Astrocyte of the spinal cord (primary cell): ENCODE results near the gene KIF13A.

Experiments used
- DNase-seq: peaks from one replicate; pipeline ENCODE4 v3.0.0; 2011; ENCODE audit warnings: low read depth, low spot score
- H3K4me3 ChIP-seq: 2 replicates; pipeline ENCODE4 v1.5.1; 2011; ENCODE audit warnings: low read depth, mild to moderate bottlenecking, low read length, moderate library complexity
- in situ Hi-C: cut with HindIII; loops from 2 replicates; pipeline ENCODE4 v1.10.0; 2017; ENCODE audit warnings: low sequenced_read_pairs
- TF ChIP-seq, protein P1 (sequence below): IDR thresholded peaks from 2 replicates; pipeline ENCODE4 v1.5.1; 2012; ENCODE audit warnings: low read depth, mild to moderate bottlenecking, low read length, inconsistent platforms

KIF13A gene

DNA sequence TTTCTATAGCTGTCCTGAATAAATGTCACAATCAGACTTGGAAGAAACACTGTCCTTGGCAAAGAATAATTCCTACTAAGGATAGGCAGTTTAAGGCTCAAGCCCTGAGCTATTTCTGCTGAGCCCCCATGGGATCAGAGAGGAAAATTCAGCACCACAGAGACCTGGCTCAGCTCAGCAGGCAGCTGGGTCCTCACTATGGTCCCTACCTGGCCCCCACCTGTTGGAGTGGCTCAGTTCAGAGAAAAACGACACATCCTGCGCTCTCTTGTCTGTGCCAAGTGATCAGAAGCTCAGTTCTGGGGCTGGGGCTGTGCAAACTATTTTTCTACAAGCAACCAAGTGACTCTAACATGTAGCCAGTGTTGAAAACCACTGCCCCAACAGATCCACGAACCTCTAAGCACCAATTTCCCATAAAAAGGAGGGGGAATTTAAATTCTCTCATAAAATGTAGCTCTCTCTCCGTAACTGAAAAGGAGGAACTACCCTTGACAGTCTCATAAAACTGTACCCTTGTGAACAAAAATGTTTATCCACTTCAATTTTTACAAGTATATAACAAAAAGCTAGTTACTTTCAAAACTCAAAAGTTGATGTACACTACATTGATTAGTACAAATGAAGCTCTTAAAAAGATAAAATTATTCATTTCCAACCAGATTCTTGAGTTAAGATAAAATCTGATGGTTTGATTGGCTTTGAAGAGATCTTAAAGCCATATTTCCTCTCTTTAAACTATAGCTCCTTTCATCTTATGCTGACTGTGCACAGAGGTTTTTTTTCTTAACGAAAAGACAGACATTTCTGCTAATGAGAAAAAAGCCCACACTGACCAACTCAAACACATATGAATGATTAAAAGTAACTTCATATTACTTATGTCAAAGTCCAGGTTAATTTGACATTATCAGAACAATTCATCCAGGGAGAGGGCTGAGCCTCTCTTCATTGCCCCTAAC lies 52.0 kb downstream of the KIF13A start:
- in situ Hi-C loops = no loop called here
- H3K4me3 ChIP-seq = no peak overlapping the region

DNA sequence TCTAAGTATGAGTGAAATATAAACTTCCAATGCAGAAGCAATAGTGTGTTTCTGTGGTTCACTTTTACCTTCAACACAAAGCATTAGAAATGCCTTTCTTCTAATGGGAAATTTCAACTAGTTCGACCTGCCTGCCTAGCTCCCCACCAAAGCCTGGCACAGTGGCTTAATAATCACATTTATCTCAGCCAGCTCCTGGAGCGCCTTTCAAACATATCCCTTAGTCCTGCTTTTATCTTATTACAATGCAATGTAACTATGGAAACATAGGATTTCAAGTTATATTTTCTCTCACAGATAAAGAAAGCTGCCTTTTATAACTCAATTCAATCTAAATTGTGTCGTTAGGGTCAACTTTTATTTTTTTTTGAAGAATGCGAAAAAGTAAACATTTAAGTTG lies 53.7 kb downstream of the KIF13A start:
- H3K4me3 ChIP-seq = no peak overlapping the region
- in situ Hi-C loops = no loop called here
- DNase-seq = no peak
- TF ChIP-seq, protein P1, sequence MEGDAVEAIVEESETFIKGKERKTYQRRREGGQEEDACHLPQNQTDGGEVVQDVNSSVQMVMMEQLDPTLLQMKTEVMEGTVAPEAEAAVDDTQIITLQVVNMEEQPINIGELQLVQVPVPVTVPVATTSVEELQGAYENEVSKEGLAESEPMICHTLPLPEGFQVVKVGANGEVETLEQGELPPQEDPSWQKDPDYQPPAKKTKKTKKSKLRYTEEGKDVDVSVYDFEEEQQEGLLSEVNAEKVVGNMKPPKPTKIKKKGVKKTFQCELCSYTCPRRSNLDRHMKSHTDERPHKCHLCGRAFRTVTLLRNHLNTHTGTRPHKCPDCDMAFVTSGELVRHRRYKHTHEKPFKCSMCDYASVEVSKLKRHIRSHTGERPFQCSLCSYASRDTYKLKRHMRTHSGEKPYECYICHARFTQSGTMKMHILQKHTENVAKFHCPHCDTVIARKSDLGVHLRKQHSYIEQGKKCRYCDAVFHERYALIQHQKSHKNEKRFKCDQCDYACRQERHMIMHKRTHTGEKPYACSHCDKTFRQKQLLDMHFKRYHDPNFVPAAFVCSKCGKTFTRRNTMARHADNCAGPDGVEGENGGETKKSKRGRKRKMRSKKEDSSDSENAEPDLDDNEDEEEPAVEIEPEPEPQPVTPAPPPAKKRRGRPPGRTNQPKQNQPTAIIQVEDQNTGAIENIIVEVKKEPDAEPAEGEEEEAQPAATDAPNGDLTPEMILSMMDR = no peak

More for the DNA sequence above, 52.0 kb downstream of the KIF13A start:
- TF ChIP-seq, protein P1 = no peak
- no peak for DNase-seq

DNA sequence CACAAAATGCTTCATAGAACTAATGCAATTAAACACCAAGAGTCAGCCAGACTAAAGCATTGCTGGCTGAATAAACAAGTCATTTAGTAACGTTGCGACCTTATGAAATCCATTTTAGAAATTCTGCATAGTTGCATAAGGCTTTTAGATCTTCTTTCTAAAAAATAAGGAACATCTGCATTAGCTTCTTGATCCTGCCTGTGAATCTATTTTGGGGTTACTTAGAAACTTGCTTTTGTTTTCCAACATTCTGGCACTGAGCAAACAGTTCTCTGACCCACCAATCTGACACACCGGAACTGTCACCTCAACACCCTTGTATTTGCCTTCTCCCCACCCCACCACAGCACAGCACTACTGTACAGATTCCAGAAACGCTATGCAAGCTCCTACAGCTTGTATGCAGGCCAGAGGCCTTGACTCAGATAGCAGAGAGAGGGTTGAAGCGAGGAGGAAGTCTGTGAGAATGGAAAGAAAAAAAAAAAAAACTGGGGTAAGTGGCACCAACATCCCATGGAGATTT lies 55.0 kb downstream of the KIF13A start:
- peak; percentile 80 for DNase-seq
- TF ChIP-seq, protein P1 = no peak
- no peak overlapping the region for H3K4me3 ChIP-seq
- in situ Hi-C loops = no loop called here

DNA sequence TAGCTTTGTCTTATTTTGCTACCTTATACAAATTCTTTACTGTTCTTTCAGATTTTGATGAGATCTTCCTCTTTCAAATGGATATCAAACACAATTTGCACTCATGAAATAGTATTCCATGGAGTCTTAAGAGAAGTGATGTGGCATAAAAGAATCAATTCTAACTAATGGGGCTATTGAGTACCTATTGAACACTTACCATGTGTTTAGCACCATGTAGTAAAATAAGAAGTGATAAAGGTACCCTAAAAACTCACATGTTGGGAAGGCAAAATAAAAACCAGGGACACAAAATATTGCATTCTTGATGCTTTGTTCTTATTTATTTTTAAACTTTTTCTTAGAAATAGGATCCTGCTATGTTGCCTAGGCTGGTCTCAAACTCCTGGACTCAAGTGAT lies 56.2 kb downstream of the KIF13A start:
- TF ChIP-seq, protein P1 = no peak

DNA sequence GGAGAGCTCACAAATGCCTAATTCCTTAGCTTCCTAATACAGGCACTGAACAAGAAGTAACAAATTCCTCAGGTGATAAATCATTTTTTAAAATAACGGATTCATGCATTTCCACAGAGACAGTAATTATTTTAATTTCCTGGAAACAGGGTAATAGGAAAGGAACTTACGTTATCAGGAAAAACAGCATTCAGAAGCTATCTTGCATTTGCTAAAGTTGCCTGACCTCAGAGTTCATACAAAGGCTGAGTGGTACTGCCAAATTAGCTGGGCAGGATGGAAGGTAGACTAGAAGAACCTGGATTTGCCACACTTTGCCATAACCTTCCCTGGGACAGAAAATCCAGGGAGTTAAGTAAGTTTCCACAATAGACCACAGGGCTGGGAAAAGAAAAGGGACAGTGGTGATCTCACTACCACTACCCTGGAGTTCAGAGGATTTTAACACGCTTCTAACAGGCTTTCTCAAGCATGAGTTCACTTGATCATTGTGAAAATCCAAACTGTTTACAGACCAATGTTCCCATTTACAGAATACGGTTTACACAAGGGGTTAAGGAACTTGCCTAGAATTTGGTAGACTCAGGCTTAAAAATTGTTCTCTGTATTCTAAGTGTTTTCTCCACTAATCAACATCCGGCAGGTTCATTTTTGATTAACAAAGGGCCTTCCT lies 57.0 kb downstream of the KIF13A start:
- in situ Hi-C loops = no loop called here
- TF ChIP-seq, protein P1 = no peak
- no peak for DNase-seq
- no peak overlapping the region for H3K4me3 ChIP-seq

More for the DNA sequence above, 56.2 kb downstream of the KIF13A start:
- H3K4me3 ChIP-seq = no peak overlapping the region
- in situ Hi-C loops = no loop called here
- no peak for DNase-seq

DNA sequence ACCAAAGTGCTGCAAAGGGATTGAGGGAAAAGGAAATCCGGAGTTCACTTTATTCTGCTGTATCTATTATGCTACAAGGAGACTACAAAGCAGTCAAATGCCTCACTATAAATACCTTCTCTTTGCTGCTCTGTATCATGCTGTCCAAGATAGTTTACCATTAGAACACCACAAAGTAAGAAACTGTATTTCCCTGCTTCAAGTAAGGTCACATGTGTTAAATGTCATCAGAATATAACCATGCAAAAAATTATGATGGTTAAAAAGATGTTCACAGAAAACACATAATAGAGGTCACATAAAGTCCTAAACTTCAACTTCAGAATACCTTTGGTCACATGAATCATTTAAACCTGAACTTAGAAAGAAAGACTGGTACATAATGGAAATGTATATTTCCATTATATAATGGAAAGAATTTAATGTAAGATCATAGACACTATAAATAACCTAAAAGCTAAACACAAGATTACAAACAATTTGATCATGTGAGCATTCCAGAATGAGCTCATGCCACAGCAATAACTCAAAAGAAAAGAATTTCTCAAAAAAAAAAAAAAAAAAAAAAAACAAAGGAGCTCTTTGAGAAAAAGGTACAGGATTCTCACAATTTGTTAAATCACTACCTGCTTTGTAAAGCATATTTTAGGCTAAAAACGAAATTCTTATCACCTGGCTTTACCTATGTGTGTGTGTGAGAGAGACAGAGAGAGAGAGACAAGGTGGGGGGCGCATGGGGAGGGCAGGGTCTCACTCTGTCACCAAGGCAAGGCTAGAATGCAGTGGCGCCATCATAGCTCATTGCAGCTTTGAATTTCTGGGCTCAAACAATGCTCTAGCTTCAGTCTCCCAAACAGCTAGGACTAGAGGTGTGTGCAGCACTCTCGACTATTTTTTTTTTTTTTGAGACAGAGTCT lies 58.7 kb downstream of the KIF13A start:
- no peak overlapping the region for H3K4me3 ChIP-seq
- TF ChIP-seq, protein P1 = no peak
- in situ Hi-C loops = no loop called here
- DNase-seq = no peak
